Endothelial cell (in vitro differentiated cells): ENCODE measurements around the gene SERPINA3. TPM values are rescaled to one million over a fixed set of nuclear protein-coding genes. Genes with fewer than 3 reads are reported as not detected.

ENCODE experiments used
- DNase-seq: peaks from one replicate; pipeline ENCODE4 v3.0.0; 2021; ENCODE audit warnings: low spot score
- H3K27ac Mint-ChIP-seq: one replicate; pipeline ENCODE4 v1.8.0; 2021; ENCODE audit warnings: mixed read lengths, inconsistent platforms; ENCODE audit not compliant: unreplicated experiment
- H3K27me3 Mint-ChIP-seq: one replicate; pipeline ENCODE4 v1.8.0; 2021; ENCODE audit warnings: mild to moderate bottlenecking, moderate library complexity, mixed read lengths, inconsistent platforms; ENCODE audit not compliant: unreplicated experiment
- H3K36me3 Mint-ChIP-seq: one replicate; pipeline ENCODE4 v1.8.0; 2021; ENCODE audit warnings: mild to moderate bottlenecking, low read depth, mixed read lengths, inconsistent platforms; ENCODE audit not compliant: unreplicated experiment
- H3K4me1 Mint-ChIP-seq: one replicate; pipeline ENCODE4 v1.8.0; 2021; ENCODE audit warnings: mild to moderate bottlenecking, mixed read lengths, inconsistent platforms; ENCODE audit not compliant: unreplicated experiment
- H3K4me3 Mint-ChIP-seq: one replicate; pipeline ENCODE4 v1.8.0; 2021; ENCODE audit warnings: mild to moderate bottlenecking, mixed read lengths, inconsistent platforms; ENCODE audit not compliant: unreplicated experiment
- H3K9me3 Mint-ChIP-seq: one replicate; pipeline ENCODE4 v1.8.0; 2021; ENCODE audit warnings: mixed read lengths, inconsistent platforms; ENCODE audit not compliant: unreplicated experiment
- CTCF ChIP-seq: fragments of 200-600 bp; sonication (generic); IDR thresholded peaks from one replicate; pipeline ENCODE4 v1.5.0; 2021; ENCODE audit warnings: antibody characterized with exemption; ENCODE audit not compliant: unreplicated experiment
- total RNA-seq: library from RNA; stranded (reverse); fragmentation: NEBNext Ultra II Directional; extraction: Animal tissue kit (Norgen Biotek cat#: 25700); gene quantifications from one replicate; pipeline ENCODE4 v1.2.1, GENCODE V29; 2021; ENCODE audit not compliant: unreplicated experiment

Gene SERPINA3
- total RNA-seq, 1 donor from 2014 or later, result not detected

GRCh38 chr14:94653321-94653720, 41.1 kb downstream of the SERPINA3 start:
- peaks cover 5% of the 10 kb centered on the region for H3K27me3 Mint-ChIP-seq
- no peak for DNase-seq
- no peaks in the 10 kb centered on the region for H3K36me3 Mint-ChIP-seq
- H3K4me3 Mint-ChIP-seq, result no peak overlapping the region
- H3K4me1 Mint-ChIP-seq, result no peaks in the 10 kb centered on the region
- H3K9me3 Mint-ChIP-seq, result no peaks in the 10 kb centered on the region
- no peak overlapping the region for H3K27ac Mint-ChIP-seq
- TF ChIP-seq CTCF, result no peak

GRCh38 chr14:94654071-94654861, 42.1 kb downstream of the SERPINA3 start:
- TF ChIP-seq CTCF, result no peak
- H3K4me1 Mint-ChIP-seq, result no peaks in the 10 kb centered on the region
- no peak overlapping the region for H3K4me3 Mint-ChIP-seq
- no peak for DNase-seq
- H3K36me3 Mint-ChIP-seq, result no peaks in the 10 kb centered on the region
- no peak overlapping the region for H3K27ac Mint-ChIP-seq
- H3K9me3 Mint-ChIP-seq, result no peaks in the 10 kb centered on the region
- peaks cover 3% of the 10 kb centered on the region for H3K27me3 Mint-ChIP-seq

GRCh38 chr14:94655169-94655710, 43.0 kb downstream of the SERPINA3 start:
- peaks cover 3% of the 10 kb centered on the region for H3K27me3 Mint-ChIP-seq
- H3K4me3 Mint-ChIP-seq, result no peak overlapping the region
- no peak overlapping the region for H3K27ac Mint-ChIP-seq
- no peaks in the 10 kb centered on the region for H3K36me3 Mint-ChIP-seq
- TF ChIP-seq CTCF, result no peak
- H3K4me1 Mint-ChIP-seq, result no peaks in the 10 kb centered on the region
- no peak for DNase-seq
- H3K9me3 Mint-ChIP-seq, result no peaks in the 10 kb centered on the region

- no peak for TF ChIP-seq CTCF
- Mint-ChIP-seq H3K9me3 (no peaks in the 10 kb centered on the region), H3K27me3 (peaks cover 3% of the 10 kb centered on the region), H3K4me1 (no peaks in the 10 kb centered on the region), H3K4me3 (no peak overlapping the region), H3K27ac (no peak overlapping the region), H3K36me3 (no peaks in the 10 kb centered on the region)
- no peak for DNase-seq
These were observed 43.9 kb downstream of the SERPINA3 start for GRCh38 chr14:94656043-94656442.

GRCh38 chr14:94659256-94659655, 47.1 kb downstream of the SERPINA3 start:
- no peak for TF ChIP-seq CTCF
- DNase-seq, result no peak
- no peaks in the 10 kb centered on the region for H3K36me3 Mint-ChIP-seq
- H3K27me3 Mint-ChIP-seq, result peaks cover 1% of the 10 kb centered on the region
- no peak overlapping the region for H3K4me3 Mint-ChIP-seq
- H3K27ac Mint-ChIP-seq, result no peak overlapping the region
- no peaks in the 10 kb centered on the region for H3K9me3 Mint-ChIP-seq
- H3K4me1 Mint-ChIP-seq, result peaks cover 4% of the 10 kb centered on the region
